RWPE2 (cell line): Measurements from ENCODE around the gene CIAO2A.

Experiments
- ATAC-seq: fragments of 200-7000 bp; cut with Tn5 transposase; 3 replicates; pipeline ENCODE4 v1.9.1; 2021; ENCODE audit warnings: low read depth
- DNase-seq: peaks from one replicate; pipeline ENCODE4 v3.0.0-alpha.2; 2020; ENCODE audit warnings: low spot score
- H3K27ac ChIP-seq: fragments of 450-650 bp; 2 replicates; pipeline ENCODE4 v1.5.1; 2017; ENCODE audit warnings: mild to moderate bottlenecking; ENCODE audit not compliant: poor library complexity, severe bottlenecking
- H3K27me3 ChIP-seq: fragments of 250-450 bp; sonication (Bioruptor Pico); 2 replicates; pipeline ENCODE4 v1.5.1; 2021; ENCODE audit warnings: mild to moderate bottlenecking, moderate library complexity; ENCODE audit not compliant: insufficient read depth, poor library complexity, severe bottlenecking
- H3K36me3 ChIP-seq: fragments of 250-450 bp; sonication (Bioruptor Pico); 2 replicates; pipeline ENCODE4 v1.5.1; 2020; ENCODE audit warnings: low read depth, mild to moderate bottlenecking, moderate library complexity
- H3K4me1 ChIP-seq: fragments of 250-450 bp; sonication (Bioruptor Pico); 2 replicates; pipeline ENCODE4 v1.5.1; 2021; ENCODE audit warnings: mild to moderate bottlenecking, moderate library complexity; ENCODE audit not compliant: insufficient read depth, poor library complexity, severe bottlenecking
- H3K4me3 ChIP-seq: fragments of 250-450 bp; sonication (Bioruptor Pico); 2 replicates; pipeline ENCODE4 v1.5.1; 2021; ENCODE audit warnings: mild to moderate bottlenecking, moderate library complexity; ENCODE audit not compliant: severe bottlenecking
- H3K9me3 ChIP-seq: fragments of 250-450 bp; sonication (Bioruptor Pico); 2 replicates; pipeline ENCODE4 v1.5.1; 2021; ENCODE audit warnings: mild to moderate bottlenecking, moderate library complexity; ENCODE audit not compliant: severe bottlenecking
- CTCF ChIP-seq: fragments of 450-650 bp; IDR thresholded peaks from one replicate; pipeline ENCODE4 v1.5.1; 2017; ENCODE audit warnings: mild to moderate bottlenecking, moderate library complexity; ENCODE audit not compliant: poor library complexity, severe bottlenecking

Gene CIAO2A

GRCh38 chr15:64095795-64096667 lies 2.4 kb upstream of the CIAO2A start, which contains the start of gene SNX1:
SNX1 (plus strand) TSS chr15:64095982; CDS start chr15:64096014, 32 bp downstream.
- Histone ChIP-seq H3K4me1 (peaks cover 20% of the 10 kb centered on the region), H3K27ac (peak within 1 kb of the TSS; percentile 72)
- TF ChIP-seq CTCF = no peak

DNA sequence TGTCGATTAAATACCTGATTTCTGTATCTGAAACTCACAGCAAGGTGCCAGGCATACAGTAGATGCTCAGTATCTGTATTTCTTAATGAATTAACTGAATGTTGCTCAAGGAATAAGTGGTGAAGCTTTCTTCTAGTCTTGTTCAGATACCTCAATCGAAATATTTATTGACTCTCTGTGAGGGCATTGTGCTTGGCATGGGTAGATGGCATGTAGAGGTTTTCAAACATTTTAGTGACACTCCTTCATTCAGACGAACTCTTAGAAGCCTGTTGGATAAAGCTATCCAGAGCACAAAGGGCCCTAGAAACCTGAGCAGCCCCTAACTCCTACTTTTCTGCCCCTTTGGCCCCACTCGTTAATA lies 1.8 kb upstream of the CIAO2A start:
- no peak for ATAC-seq
- H3K27me3 ChIP-seq = no peaks in the 10 kb centered on the region
- H3K27ac ChIP-seq = peak overlapping the region; percentile 72
- H3K4me3 ChIP-seq = peak overlapping the region; percentile 83
- no peaks in the 10 kb centered on the region for H3K9me3 ChIP-seq
- H3K36me3 ChIP-seq = peaks cover 6% of the 10 kb centered on the region; the same call in 1 of the 2 replicates
- no peak for DNase-seq
- TF ChIP-seq CTCF = no peak
- peaks cover 20% of the 10 kb centered on the region for H3K4me1 ChIP-seq

More at GRCh38 chr15:64095795-64096667, 2.4 kb upstream of the CIAO2A start, which contains the start of gene SNX1:
- DNase-seq (peak; percentile 97), ATAC-seq (peak; percentile 53)
- Histone ChIP-seq H3K9me3 (no peaks in the 10 kb centered on the region), H3K4me3 (peak within 1 kb of the TSS; percentile 83), H3K27me3 (no peaks in the 10 kb centered on the region), H3K36me3 (peaks cover 4% of the 10 kb centered on the region; the same call in 1 of the 2 replicates)

DNA sequence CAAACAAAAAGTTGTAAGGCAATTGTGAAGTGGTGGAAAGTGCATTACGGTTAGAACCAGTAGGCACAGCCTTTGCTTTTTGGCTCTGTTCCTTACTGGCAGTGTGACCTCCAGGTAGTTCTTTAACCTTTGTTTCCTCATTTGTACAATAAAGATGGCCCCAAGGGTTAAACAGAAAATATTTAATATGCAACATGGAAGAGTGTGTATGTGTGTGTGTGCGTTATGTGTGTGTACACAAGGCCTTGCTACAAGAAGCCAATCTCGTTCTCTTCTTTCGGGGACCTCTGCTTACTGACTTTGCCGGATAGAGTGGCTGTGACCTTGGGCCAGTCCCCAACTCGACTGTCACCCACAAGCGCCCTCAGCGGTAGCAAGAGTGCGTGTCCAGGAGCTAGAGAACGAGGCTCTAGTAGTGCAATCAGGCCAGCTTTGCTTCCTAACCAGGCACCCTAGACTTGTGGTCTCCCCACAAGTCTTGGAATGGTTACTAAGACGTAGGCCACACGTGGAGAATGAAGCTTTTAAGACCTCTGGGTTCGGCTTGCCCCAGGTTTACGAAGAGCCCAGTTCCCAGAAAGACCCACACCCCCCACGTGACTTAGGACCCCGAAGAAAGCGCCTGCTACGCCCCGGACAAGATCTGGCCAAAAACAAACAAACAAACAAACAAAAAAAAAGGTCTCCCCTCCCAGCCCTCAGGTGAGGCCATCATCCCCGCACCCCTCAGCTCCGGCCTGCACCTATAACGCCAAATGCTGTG lies 593 bp downstream of the CIAO2A start:
- Histone ChIP-seq H3K4me1 (peaks cover 20% of the 10 kb centered on the region), H3K27me3 (no peaks in the 10 kb centered on the region), H3K4me3 (peak overlapping the region; percentile 60), H3K27ac (peak overlapping the region; percentile 72), H3K9me3 (no peaks in the 10 kb centered on the region), H3K36me3 (peaks cover 23% of the 10 kb centered on the region)
- TF ChIP-seq CTCF = no peak
- no peak for DNase-seq
- peak; percentile 2; the same call in 2 of the 3 replicates for ATAC-seq

DNA sequence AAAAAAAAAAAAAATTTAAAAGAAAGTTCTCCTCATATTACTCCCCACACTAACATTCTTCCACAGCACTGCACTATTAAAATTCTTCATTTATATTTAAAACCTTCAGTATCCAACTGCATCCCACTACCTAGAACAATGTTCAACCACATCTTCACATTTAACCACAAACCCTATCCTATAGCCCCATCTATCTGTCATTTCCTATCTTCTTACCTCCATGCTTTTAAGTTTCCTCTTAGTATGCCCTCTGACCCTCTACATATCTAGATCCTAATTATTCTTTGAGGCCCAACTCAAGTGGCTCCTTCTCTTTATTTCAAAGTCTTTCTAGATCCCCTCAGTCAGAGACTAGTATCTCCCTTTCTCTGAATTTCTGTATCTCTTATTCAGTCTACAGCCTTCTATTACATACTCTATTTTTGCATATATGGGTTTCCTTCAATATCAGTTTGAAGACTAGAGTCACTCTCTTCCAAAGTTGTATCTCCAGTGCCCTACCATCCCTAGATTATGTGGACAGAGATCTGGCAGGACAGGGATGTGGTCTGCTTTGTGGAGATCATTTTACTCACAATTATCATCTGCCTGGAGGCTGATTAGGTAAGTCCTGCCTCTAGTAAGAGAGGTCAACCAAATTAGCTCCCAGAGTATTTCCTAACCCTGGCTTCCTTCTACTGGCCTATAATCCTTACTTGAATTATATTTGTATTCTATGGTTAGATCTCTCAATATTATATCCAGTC lies 1.4 kb downstream of the CIAO2A start:
- DNase-seq (no peak), ATAC-seq (no peak)
- Histone ChIP-seq H3K4me3 (peak overlapping the region; percentile 60), H3K4me1 (peaks cover 12% of the 10 kb centered on the region), H3K27me3 (no peaks in the 10 kb centered on the region), H3K36me3 (peaks cover 30% of the 10 kb centered on the region), H3K9me3 (no peaks in the 10 kb centered on the region), H3K27ac (peak overlapping the region; percentile 72)
- peak; percentile 46 for TF ChIP-seq CTCF
